Panc1 (cell line): ENCODE data around the gene UMOD. TPM values are rescaled to one million over a fixed set of nuclear protein-coding genes. Genes with fewer than 3 reads are reported as not detected.

Source experiments
- ATAC-seq: fragments of 200-7000 bp; cut with Tn5 transposase; 2 replicates; pipeline ENCODE4 v1.9.1; 2020; ENCODE audit warnings: mild to moderate bottlenecking, moderate library complexity
- BruUV-seq: library from RNA; stranded (reverse); fragments of 400-500 nt; replicated peaks from 2 replicates; lab custom pipeline; 2021; lab: Mats Ljungman, UMichigan
- CTCF ChIA-PET: fragments of 300-600 bp; sonication (Branson Sonifier 250); formaldehyde crosslinking; loops from one replicate; lab custom pipeline; 2022; ENCODE audit warnings: antibody characterized with exemption; lab: Charles Lee
- POLR2A ChIA-PET: fragments of 300-600 bp; sonication (Branson Sonifier 250); formaldehyde crosslinking; loops from one replicate; lab custom pipeline; 2022; ENCODE audit warnings: antibody characterized with exemption; lab: Charles Lee
- DNase-seq: peaks from one replicate; pipeline ENCODE4 v3.0.0-alpha.2; 2010; ENCODE audit warnings: low read depth, low spot score
- H3K27ac ChIP-seq: 2 replicates; pipeline ENCODE4 v1.5.1; 2011; ENCODE audit warnings: mild to moderate bottlenecking, low read length, inconsistent platforms
- H3K27me3 ChIP-seq: fragments of 200-500 bp; sonication (Bioruptor generic); 2 replicates; pipeline ENCODE4 v1.6.0; 2014; ENCODE audit warnings: low read length, inconsistent platforms; ENCODE audit not compliant: control insufficient read depth, insufficient read depth
- H3K36me3 ChIP-seq: fragments of 200-500 bp; sonication (Bioruptor generic); 2 replicates; pipeline ENCODE4 v1.5.1; 2014; ENCODE audit warnings: inconsistent platforms, mild to moderate bottlenecking, low read length, moderate library complexity; ENCODE audit not compliant: control insufficient read depth, insufficient read depth
- H3K4me1 ChIP-seq: 2 replicates; pipeline ENCODE4 v1.5.1; 2011; ENCODE audit warnings: inconsistent platforms, mild to moderate bottlenecking, low read length, moderate library complexity; ENCODE audit not compliant: control insufficient read depth, insufficient read depth
- H3K4me3 ChIP-seq, 2 experiments: 2 replicates each; pipeline ENCODE4 v1.5.1; 2011 to 2012; ENCODE audit warnings: low read depth in 2 of 2, low read length in 2 of 2, mild to moderate bottlenecking in 2 of 2, inconsistent platforms in 1 of 2, moderate library complexity in 1 of 2
- H3K9me3 ChIP-seq: fragments of 200-500 bp; sonication (Bioruptor generic); 2 replicates; pipeline ENCODE4 v1.5.1; 2014; ENCODE audit warnings: low read depth, mild to moderate bottlenecking, inconsistent platforms, low read length, moderate library complexity; ENCODE audit not compliant: control insufficient read depth, insufficient read depth
- POLR2AphosphoS5 ChIP-seq: IDR thresholded peaks from 2 replicates; pipeline ENCODE4 v1.6.1; 2012; ENCODE audit warnings: mild to moderate bottlenecking, low read depth, low read length, moderate library complexity
- SIN3A ChIP-seq: IDR thresholded peaks from 2 replicates; pipeline ENCODE4 v1.6.1; 2012; ENCODE audit warnings: low read depth, mild to moderate bottlenecking, low read length, moderate library complexity, borderline replicate concordance; ENCODE audit not compliant: insufficient read depth
- TCF7L2 ChIP-seq: IDR thresholded peaks from 2 replicates; pipeline ENCODE4 v1.6.1; 2011; ENCODE audit warnings: mild to moderate bottlenecking, low read depth, low read length, inconsistent platforms
- in situ Hi-C: cut with HindIII; loops from 2 replicates; pipeline ENCODE4 v1.10.0; 2016; ENCODE audit warnings: low sequenced_read_pairs, low pct_unique_long_range_greater_than_20kb
- intact Hi-C: fragments of 100-400 bp; cut with micrococcal nuclease; formaldehyde crosslinking; loops from one replicate; pipeline ENCODE4 v1.10.0; 2022; ENCODE audit not compliant: unreplicated experiment
- total RNA-seq: library from RNA; stranded (reverse); gene quantifications from one replicate; pipeline ENCODE4 v1.2.1, GENCODE V29; 2021; ENCODE audit not compliant: unreplicated experiment
- TF ChIP-seq, protein P1 (sequence below): fragments of 450-650 bp; IDR thresholded peaks from 2 replicates; pipeline ENCODE4 v1.5.1; 2017; ENCODE audit warnings: mild to moderate bottlenecking
- TF ChIP-seq, protein P2 (sequence below), 2 experiments: IDR thresholded peaks; 2 replicates each; pipeline ENCODE4 v1.6.1; 2011 to 2012; ENCODE audit warnings: low read depth in 2 of 2, control low read depth in 1 of 2, low read length in 1 of 2, mild to moderate bottlenecking in 1 of 2, moderate library complexity in 1 of 2; ENCODE audit not compliant: insufficient read depth in 1 of 2

UMOD gene
- total RNA-seq, 1 experiment from 2014 or later: not detected

DNA sequence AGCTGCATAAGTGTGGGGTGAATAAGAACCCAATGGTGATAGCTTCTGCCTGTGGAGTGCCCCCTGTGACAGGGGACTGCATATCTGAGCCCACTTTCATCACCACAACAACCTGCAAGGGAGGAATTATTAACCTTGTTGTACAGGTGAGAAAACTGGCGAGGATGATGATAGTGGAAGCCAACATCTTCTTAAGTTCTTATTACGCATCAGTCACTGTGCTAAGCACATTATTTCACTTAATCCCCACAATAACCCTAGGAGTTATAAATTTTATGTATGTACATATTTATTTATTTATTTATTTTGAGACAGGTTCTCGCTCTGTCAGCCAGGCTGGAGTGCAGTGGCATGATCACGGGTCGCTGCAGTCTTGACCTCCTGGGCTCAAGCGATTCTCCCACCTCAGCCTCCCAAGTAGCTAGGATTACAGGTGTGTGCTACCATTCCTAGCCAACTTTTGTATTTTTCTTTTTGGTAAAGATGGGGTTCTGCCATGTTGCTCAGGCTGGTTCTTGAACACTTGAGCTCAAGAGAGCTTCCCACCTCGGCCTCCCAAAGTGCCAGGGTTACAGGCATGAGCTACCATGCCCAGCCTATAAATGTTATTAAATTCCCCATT lies 44.4 kb upstream of the UMOD start:
- ATAC-seq: no peak
- TF ChIP-seq, protein P1, sequence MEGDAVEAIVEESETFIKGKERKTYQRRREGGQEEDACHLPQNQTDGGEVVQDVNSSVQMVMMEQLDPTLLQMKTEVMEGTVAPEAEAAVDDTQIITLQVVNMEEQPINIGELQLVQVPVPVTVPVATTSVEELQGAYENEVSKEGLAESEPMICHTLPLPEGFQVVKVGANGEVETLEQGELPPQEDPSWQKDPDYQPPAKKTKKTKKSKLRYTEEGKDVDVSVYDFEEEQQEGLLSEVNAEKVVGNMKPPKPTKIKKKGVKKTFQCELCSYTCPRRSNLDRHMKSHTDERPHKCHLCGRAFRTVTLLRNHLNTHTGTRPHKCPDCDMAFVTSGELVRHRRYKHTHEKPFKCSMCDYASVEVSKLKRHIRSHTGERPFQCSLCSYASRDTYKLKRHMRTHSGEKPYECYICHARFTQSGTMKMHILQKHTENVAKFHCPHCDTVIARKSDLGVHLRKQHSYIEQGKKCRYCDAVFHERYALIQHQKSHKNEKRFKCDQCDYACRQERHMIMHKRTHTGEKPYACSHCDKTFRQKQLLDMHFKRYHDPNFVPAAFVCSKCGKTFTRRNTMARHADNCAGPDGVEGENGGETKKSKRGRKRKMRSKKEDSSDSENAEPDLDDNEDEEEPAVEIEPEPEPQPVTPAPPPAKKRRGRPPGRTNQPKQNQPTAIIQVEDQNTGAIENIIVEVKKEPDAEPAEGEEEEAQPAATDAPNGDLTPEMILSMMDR: no peak
- no peak for TF ChIP-seq SIN3A
- TF ChIP-seq, protein P2, sequence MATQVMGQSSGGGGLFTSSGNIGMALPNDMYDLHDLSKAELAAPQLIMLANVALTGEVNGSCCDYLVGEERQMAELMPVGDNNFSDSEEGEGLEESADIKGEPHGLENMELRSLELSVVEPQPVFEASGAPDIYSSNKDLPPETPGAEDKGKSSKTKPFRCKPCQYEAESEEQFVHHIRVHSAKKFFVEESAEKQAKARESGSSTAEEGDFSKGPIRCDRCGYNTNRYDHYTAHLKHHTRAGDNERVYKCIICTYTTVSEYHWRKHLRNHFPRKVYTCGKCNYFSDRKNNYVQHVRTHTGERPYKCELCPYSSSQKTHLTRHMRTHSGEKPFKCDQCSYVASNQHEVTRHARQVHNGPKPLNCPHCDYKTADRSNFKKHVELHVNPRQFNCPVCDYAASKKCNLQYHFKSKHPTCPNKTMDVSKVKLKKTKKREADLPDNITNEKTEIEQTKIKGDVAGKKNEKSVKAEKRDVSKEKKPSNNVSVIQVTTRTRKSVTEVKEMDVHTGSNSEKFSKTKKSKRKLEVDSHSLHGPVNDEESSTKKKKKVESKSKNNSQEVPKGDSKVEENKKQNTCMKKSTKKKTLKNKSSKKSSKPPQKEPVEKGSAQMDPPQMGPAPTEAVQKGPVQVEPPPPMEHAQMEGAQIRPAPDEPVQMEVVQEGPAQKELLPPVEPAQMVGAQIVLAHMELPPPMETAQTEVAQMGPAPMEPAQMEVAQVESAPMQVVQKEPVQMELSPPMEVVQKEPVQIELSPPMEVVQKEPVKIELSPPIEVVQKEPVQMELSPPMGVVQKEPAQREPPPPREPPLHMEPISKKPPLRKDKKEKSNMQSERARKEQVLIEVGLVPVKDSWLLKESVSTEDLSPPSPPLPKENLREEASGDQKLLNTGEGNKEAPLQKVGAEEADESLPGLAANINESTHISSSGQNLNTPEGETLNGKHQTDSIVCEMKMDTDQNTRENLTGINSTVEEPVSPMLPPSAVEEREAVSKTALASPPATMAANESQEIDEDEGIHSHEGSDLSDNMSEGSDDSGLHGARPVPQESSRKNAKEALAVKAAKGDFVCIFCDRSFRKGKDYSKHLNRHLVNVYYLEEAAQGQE (IDR thresholded peaks at IDR 0.05; ENCODE audit: insufficient read depth in 1 of 2, low read depth in 2 of 2, low read length in 1 of 2): no peak
- TF ChIP-seq POLR2AphosphoS5: no peak
- no peak for TF ChIP-seq TCF7L2
- H3K27ac ChIP-seq: no peak overlapping the region

DNA sequence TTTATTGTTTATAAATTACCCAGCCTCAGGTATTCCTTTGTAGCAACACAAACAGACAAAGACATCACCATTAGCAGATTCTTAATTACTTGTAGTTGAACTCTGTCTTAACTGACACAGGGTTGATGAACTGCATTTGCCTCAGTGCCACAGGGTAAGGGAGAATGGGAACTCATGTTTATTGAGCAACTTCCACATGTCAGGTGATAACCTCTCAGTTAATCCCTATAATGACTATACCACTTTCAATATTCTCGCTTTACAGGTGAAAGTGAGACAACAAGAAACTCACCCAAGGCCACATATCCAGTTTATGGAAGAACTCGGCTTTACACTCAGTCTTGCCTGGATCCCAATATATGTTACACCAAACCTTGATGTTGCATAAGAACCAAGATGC lies 43.4 kb upstream of the UMOD start:
- ATAC-seq (no peak), DNase-seq (no peak)
- CTCF ChIA-PET: no interaction called here

More for the DNA sequence above, 44.4 kb upstream of the UMOD start:
- DNase-seq: no peak
- in situ Hi-C loops (no loop called here), intact Hi-C loops (no loop called here)
- Histone ChIP-seq H3K9me3 (no peaks in the 10 kb centered on the region), H3K27me3 (no peaks in the 10 kb centered on the region; the same call in 1 of the 2 replicates), H3K4me3 (no peak overlapping the region), H3K4me1 (no peaks in the 10 kb centered on the region), H3K36me3 (no peaks in the 10 kb centered on the region)
- ChIA-PET CTCF (no interaction called here), POLR2A (no interaction called here)
- BruUV-seq: no TSS peak

More for the DNA sequence above, 43.4 kb upstream of the UMOD start:
- in situ Hi-C loops (no loop called here), intact Hi-C loops (no loop called here)
- Histone ChIP-seq H3K4me3 (no peak overlapping the region), H3K9me3 (no peaks in the 10 kb centered on the region), H3K27me3 (no peaks in the 10 kb centered on the region; the same call in 1 of the 2 replicates), H3K36me3 (no peaks in the 10 kb centered on the region), H3K27ac (no peak overlapping the region), H3K4me1 (no peaks in the 10 kb centered on the region)
- POLR2A ChIA-PET: no interaction called here
- BruUV-seq: no TSS peak
- TF ChIP-seq POLR2AphosphoS5 (no peak), TCF7L2 (no peak), SIN3A (no peak)
- TF ChIP-seq, protein P2 (IDR thresholded peaks at IDR 0.05; ENCODE audit: insufficient read depth in 1 of 2, low read depth in 2 of 2, low read length in 1 of 2): no peak
- TF ChIP-seq, protein P1: no peak
